BJ (cell line): ENCODE results near the gene BNC1. TPM values are rescaled to one million over a fixed set of nuclear protein-coding genes. Genes with fewer than 3 reads are reported as not detected.
"Not testable (repeated sequence)": the region's sequence is repeated elsewhere in the genome, so short reads cannot be mapped to it uniquely, and the experiment has no call there.

ENCODE experiments used
- CTCF ChIA-PET: fragments of 350-600 bp; formaldehyde crosslinking; extraction: SDS; loops from one replicate; lab custom pipeline; 2021; ENCODE audit warnings: antibody characterized with exemption, inconsistent platforms; lab: Yijun Ruan, JAX
- POLR2A ChIA-PET: fragments of 300-600 bp; sonication (Branson Sonifier 250); formaldehyde crosslinking; extraction: SDS; loops from one replicate; lab custom pipeline; 2021; ENCODE audit warnings: antibody characterized with exemption; lab: Charles Lee
- DNase-seq: peaks from one replicate; pipeline ENCODE4 v3.0.0-alpha.2; 2011; ENCODE audit warnings: low read depth
- H3K27me3 ChIP-seq: 2 replicates; pipeline ENCODE4 v1.6.0; 2011; ENCODE audit warnings: low read length; ENCODE audit not compliant: control insufficient read depth, insufficient read depth
- H3K36me3 ChIP-seq: 2 replicates; pipeline ENCODE4 v1.5.1; 2011; ENCODE audit warnings: low read length; ENCODE audit not compliant: control insufficient read depth, insufficient read depth
- H3K4me3 ChIP-seq: 2 replicates; pipeline ENCODE4 v1.5.1; 2011; ENCODE audit warnings: low read depth, mild to moderate bottlenecking, control low read depth, low read length
- polyA plus RNA-seq: library from polyadenylated mRNA; depleted of rRNA; stranded (reverse); fragments of >200 nt; gene quantifications from 2 replicates; pipeline ENCODE4 v1.2.3, GENCODE V29; 2011
- TF ChIP-seq, protein P1 (sequence below): IDR thresholded peaks from 2 replicates; pipeline ENCODE4 v1.5.1; 2011; ENCODE audit warnings: low read depth, mild to moderate bottlenecking, control low read depth, inconsistent platforms, low read length, moderate library complexity; ENCODE audit not compliant: insufficient read depth

BNC1 gene
- polyA plus RNA-seq, 1 experiment, result 1.4 TPM

- ChIA-PET CTCF (no interaction called here), POLR2A (no interaction called here)
- Histone ChIP-seq H3K36me3 (no peaks in the 10 kb centered on the region), H3K27me3 (no peaks in the 10 kb centered on the region), H3K4me3 (no peak overlapping the region)
- TF ChIP-seq, protein P1, sequence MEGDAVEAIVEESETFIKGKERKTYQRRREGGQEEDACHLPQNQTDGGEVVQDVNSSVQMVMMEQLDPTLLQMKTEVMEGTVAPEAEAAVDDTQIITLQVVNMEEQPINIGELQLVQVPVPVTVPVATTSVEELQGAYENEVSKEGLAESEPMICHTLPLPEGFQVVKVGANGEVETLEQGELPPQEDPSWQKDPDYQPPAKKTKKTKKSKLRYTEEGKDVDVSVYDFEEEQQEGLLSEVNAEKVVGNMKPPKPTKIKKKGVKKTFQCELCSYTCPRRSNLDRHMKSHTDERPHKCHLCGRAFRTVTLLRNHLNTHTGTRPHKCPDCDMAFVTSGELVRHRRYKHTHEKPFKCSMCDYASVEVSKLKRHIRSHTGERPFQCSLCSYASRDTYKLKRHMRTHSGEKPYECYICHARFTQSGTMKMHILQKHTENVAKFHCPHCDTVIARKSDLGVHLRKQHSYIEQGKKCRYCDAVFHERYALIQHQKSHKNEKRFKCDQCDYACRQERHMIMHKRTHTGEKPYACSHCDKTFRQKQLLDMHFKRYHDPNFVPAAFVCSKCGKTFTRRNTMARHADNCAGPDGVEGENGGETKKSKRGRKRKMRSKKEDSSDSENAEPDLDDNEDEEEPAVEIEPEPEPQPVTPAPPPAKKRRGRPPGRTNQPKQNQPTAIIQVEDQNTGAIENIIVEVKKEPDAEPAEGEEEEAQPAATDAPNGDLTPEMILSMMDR, result no peak
- DNase-seq, result no peak
Observed at GRCh38 chr15:83230242-83230641, 54.2 kb downstream of the BNC1 start.

DNA sequence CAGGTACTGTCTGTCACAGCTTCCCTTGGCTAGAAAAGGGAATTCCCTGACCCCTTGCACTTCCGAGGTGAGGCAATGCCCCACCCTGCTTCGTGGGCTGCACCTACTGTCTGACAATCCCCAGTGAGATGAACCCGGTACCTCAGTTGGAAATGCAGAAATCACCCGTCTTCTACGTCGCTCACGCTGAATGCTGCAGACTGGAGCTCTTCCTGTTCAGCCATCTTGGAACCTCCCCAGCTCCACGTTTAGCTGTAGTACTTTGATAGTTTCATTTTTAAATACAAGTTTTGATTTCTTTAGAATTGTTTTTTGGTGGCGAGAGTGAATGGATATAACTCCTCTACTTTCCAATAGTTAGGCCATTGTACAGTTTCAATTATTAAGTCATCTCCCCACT lies 59.0 kb downstream of the BNC1 start:
- no peaks in the 10 kb centered on the region for H3K27me3 ChIP-seq
- ChIA-PET POLR2A (no interaction called here), CTCF (interaction anchor here (1.5 kb wide), 1 partner anchor 13 kb away, joined by 3 read pairs; no protein-coding TSS in a partner anchor)
- no peak for DNase-seq
- TF ChIP-seq, protein P1, result no peak
- H3K36me3 ChIP-seq, result no peaks in the 10 kb centered on the region
- H3K4me3 ChIP-seq, result no peak overlapping the region

DNA sequence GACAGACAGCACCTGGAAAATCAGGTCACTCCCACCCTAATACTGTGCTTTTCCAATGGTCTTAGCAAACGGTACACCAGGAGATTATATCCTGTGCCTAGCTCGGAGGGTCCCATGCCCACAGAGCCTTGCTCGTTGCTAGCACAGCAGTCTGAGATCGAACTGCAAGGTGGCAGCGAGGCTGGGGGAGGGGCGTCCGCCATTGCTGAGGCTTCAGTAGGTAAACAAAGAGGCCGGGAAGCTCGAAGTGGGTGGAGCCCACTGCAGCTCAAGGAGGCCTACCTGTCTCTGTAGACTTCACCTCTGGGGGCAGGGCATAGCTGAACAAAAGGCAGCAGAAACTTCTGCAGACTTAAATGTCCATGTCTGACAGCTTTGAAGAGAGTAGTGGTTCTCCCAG lies 62.7 kb downstream of the BNC1 start:
- H3K27me3 ChIP-seq, H3K36me3 ChIP-seq, H3K4me3 ChIP-seq, POLR2A ChIA-PET, CTCF ChIA-PET, DNase-seq: not testable (repeated sequence)

DNA sequence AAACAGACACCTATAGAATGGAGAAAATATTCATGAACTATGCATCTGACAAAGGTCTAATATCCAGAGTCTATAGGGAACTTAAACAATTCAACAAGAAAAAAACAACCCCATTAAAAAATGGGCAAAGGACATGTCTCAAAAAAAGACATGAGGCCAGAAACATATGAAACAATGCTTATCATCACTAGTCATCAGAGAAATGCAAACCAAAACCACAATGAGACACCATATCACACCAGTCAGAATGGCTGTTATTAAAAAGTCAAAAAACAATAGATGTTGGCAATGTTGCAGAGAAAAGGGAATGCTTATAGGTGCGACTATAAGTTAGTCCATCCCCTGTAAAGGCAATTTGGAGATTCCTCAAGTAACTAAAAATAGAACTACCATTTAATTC lies 65.4 kb downstream of the BNC1 start:
- no peaks in the 10 kb centered on the region for H3K36me3 ChIP-seq
- ChIA-PET POLR2A (no interaction called here), CTCF (interaction anchor here (1.3 kb wide), 1 partner anchor 11 kb away, joined by 4 read pairs; no protein-coding TSS in a partner anchor)
- TF ChIP-seq, protein P1, result no peak
- no peaks in the 10 kb centered on the region for H3K27me3 ChIP-seq
- DNase-seq, result no peak
- H3K4me3 ChIP-seq, result no peak overlapping the region

DNA sequence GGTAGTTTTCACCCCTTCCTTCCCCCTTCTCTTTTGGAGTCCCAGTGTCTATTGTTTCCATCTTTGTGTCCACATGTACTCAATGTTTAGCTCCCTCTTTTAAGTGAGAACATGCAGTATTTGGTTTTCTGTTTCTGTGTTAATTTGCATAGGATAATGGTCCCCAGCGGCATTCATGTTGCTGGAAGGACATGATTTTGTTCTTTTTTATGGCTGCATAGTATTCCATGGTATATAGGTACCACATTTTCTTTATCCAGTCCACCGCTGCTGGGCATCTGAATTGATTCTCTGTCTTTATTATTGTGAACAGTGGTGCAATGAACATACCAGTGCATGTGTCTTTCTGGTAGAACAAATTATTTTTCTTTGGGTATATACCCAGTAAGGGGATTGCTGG lies 69.2 kb downstream of the BNC1 start:
- no peak for DNase-seq
- CTCF ChIA-PET, result no interaction called here
- Histone ChIP-seq H3K27me3 (peaks cover 2% of the 10 kb centered on the region; the same call in 1 of the 2 replicates), H3K4me3 (no peak overlapping the region), H3K36me3 (no peaks in the 10 kb centered on the region)
- POLR2A ChIA-PET, result no interaction called here
- TF ChIP-seq, protein P1, result no peak

GRCh38 chr15:83210619-83211018 lies 73.8 kb downstream of the BNC1 start:
- ChIA-PET POLR2A (no interaction called here), CTCF (interaction anchor here (1.0 kb wide), 1 partner anchor 218 kb away, joined by 3 read pairs; no protein-coding TSS in a partner anchor)
- H3K27me3 ChIP-seq, result peaks cover 4% of the 10 kb centered on the region; the same call in 1 of the 2 replicates
- TF ChIP-seq, protein P1, result no peak
- H3K36me3 ChIP-seq, result no peaks in the 10 kb centered on the region
- H3K4me3 ChIP-seq, result no peak overlapping the region
- no peak for DNase-seq
